AG09319 (cell line): ENCODE data around the gene JTB.
"Not testable (repeated sequence)": the region's sequence is repeated elsewhere in the genome, so short reads cannot be mapped to it uniquely, and the experiment has no call there.

Experiments
- DNase-seq: peaks from one replicate; pipeline ENCODE4 v3.0.0-alpha.2; 2010; ENCODE audit warnings: low read depth; ENCODE audit errors: extremely low read depth
- TF ChIP-seq, protein P1 (sequence below): IDR thresholded peaks from 2 replicates; pipeline ENCODE4 v1.5.1; 2011; ENCODE audit warnings: low read depth, mild to moderate bottlenecking, inconsistent platforms, low read length, moderate library complexity

Gene JTB

DNA sequence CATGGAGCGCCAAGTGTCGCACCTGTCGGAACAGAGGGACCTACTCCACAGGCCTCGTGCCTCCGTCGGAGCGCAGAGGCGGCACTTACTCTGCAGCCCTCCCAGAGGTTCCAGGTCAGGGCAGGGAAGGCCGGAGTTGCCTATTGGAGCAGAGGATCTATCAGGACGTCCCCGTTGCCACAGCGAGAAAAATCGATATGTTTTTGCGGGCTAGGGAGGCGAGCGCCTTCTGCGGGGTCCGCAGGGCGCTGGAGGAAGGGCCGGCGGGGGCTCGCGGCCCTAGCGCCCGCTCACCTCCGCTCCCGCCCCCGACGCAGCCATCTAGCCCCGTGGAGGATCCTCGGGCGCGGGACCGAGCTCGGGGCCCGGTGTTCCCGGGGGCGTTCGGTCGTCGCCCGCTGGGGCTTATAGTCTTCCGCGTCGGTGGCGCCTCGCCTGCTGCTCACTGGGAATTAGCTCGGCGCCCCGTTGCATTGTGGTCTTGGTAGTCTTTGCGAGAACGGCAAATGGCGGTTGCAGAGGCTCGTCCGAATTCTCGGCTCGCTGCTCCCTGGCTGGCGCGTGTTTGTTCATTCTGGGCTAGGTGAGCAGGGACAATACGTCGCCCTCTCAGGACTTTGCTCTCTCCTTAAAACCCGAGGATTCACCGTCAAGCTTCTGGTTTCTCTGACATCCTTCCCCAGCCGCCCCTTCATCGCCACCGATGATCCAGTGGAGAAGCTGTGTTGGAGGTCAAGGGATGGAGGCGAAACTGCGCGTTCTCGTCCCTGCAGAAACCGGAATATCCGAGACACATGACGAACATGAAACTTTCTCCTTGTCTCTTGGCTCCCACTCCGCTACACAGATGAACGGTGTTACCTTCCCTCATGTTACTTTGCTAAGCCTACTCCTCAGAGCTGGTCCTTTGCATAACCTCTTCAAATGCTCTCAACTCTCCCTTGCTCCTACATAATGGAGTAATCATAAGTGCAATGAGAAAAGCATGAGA lies at the start of gene JTB:
TSS of gene JTB (minus strand) at position 425 of the 991 bp plus-strand sequence. CDS start at position 3, 422 bp downstream.
- TF ChIP-seq, protein P1, sequence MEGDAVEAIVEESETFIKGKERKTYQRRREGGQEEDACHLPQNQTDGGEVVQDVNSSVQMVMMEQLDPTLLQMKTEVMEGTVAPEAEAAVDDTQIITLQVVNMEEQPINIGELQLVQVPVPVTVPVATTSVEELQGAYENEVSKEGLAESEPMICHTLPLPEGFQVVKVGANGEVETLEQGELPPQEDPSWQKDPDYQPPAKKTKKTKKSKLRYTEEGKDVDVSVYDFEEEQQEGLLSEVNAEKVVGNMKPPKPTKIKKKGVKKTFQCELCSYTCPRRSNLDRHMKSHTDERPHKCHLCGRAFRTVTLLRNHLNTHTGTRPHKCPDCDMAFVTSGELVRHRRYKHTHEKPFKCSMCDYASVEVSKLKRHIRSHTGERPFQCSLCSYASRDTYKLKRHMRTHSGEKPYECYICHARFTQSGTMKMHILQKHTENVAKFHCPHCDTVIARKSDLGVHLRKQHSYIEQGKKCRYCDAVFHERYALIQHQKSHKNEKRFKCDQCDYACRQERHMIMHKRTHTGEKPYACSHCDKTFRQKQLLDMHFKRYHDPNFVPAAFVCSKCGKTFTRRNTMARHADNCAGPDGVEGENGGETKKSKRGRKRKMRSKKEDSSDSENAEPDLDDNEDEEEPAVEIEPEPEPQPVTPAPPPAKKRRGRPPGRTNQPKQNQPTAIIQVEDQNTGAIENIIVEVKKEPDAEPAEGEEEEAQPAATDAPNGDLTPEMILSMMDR: no peak
- DNase-seq: no peak

- TF ChIP-seq, protein P1: no peak
- no peak for DNase-seq
These were observed 42.5 kb upstream of the JTB start for GRCh38 chr1:154019940-154020339.

- TF ChIP-seq, protein P1: no peak
- no peak for DNase-seq
These were observed 41.8 kb upstream of the JTB start for GRCh38 chr1:154019269-154019668.

GRCh38 chr1:154014154-154014907 lies 36.9 kb upstream of the JTB start:
- no peak for DNase-seq
- TF ChIP-seq, protein P1: no peak

GRCh38 chr1:154012543-154012942 lies 35.1 kb upstream of the JTB start:
- DNase-seq: not testable (repeated sequence)

DNA sequence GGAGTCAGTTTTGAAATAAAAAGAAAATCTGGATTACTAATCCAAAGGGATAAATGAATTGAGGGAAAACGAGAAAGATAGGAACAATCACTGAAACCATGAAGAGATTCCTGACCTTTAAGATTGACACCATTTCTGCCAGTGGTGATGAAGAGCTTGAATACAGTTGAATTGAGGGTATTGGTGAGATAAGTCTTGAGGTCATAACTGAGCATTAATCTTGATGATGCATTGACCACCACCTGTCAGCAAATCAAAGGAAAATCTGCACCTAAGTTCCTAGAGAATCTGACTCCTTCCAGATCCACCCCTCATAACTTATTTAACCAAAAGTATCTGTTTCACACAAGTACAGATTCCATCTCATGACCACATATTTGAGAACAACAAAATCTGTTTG lies 34.7 kb upstream of the JTB start:
- no peak for DNase-seq
- TF ChIP-seq, protein P1: no peak

GRCh38 chr1:154006136-154006535 lies 28.7 kb upstream of the JTB start:
- TF ChIP-seq, protein P1: no peak
- DNase-seq: no peak
